HUES6 (cell line): Measurements from ENCODE around the gene DEPP1.

Experiments
- H3K27ac ChIP-seq: 2 replicates; pipeline ENCODE4 v1.7.0; 2013; ENCODE audit warnings: low read depth, mild to moderate bottlenecking, low read length, inconsistent platforms
- H3K27me3 ChIP-seq: 2 replicates; pipeline ENCODE4 v1.6.1; 2013; ENCODE audit warnings: low read length; ENCODE audit not compliant: control insufficient read depth, insufficient read depth
- H3K36me3 ChIP-seq: 2 replicates; pipeline ENCODE4 v1.6.1; 2013; ENCODE audit warnings: low read length; ENCODE audit not compliant: control insufficient read depth, insufficient read depth
- H3K4me1 ChIP-seq: 2 replicates; pipeline ENCODE4 v1.6.1; 2013; ENCODE audit warnings: low read length; ENCODE audit not compliant: control insufficient read depth, insufficient read depth
- H3K4me3 ChIP-seq: 2 replicates; pipeline ENCODE4 v1.5.1; 2013; ENCODE audit warnings: low read depth, low read length
- H3K9ac ChIP-seq: one replicate; pipeline ENCODE4 v1.6.1; 2013; ENCODE audit warnings: mild to moderate bottlenecking, low read length
- H3K9me3 ChIP-seq: 2 replicates; pipeline ENCODE4 v1.6.1; 2013; ENCODE audit warnings: low read depth, low read length; ENCODE audit not compliant: control insufficient read depth, insufficient read depth

Gene DEPP1

GRCh38 chr10:44947371-44948152, 31.0 kb downstream of the DEPP1 start:
- Histone ChIP-seq H3K4me1 (peaks cover 2% of the 10 kb centered on the region), H3K9ac (no peak overlapping the region), H3K27ac (no peak overlapping the region), H3K4me3 (no peak overlapping the region), H3K9me3 (peaks cover 14% of the 10 kb centered on the region; the same call in 1 of the 2 replicates), H3K27me3 (no peaks in the 10 kb centered on the region), H3K36me3 (no peaks in the 10 kb centered on the region)

GRCh38 chr10:44946205-44946604, 32.4 kb downstream of the DEPP1 start:
- H3K9ac ChIP-seq, result no peak overlapping the region
- H3K36me3 ChIP-seq, result no peaks in the 10 kb centered on the region
- no peaks in the 10 kb centered on the region for H3K27me3 ChIP-seq
- no peaks in the 10 kb centered on the region; the same call in 1 of the 2 replicates for H3K4me1 ChIP-seq
- H3K27ac ChIP-seq, result no peak overlapping the region
- H3K9me3 ChIP-seq, result peaks cover 14% of the 10 kb centered on the region; the same call in 1 of the 2 replicates
- H3K4me3 ChIP-seq, result no peak overlapping the region

GRCh38 chr10:44944354-44944753, 34.3 kb downstream of the DEPP1 start:
- no peak overlapping the region for H3K27ac ChIP-seq
- H3K9me3 ChIP-seq, result peaks cover 14% of the 10 kb centered on the region; the same call in 1 of the 2 replicates
- no peaks in the 10 kb centered on the region for H3K36me3 ChIP-seq
- no peak overlapping the region for H3K9ac ChIP-seq
- H3K4me3 ChIP-seq, result no peak overlapping the region
- H3K27me3 ChIP-seq, result no peaks in the 10 kb centered on the region
- no peaks in the 10 kb centered on the region for H3K4me1 ChIP-seq

GRCh38 chr10:44939691-44940401, 38.8 kb downstream of the DEPP1 start:
- Histone ChIP-seq H3K4me1 (no peaks in the 10 kb centered on the region), H3K4me3 (no peak overlapping the region), H3K9ac (no peak overlapping the region), H3K9me3 (peaks cover 8% of the 10 kb centered on the region; the same call in 1 of the 2 replicates), H3K27ac (no peak overlapping the region), H3K27me3 (no peaks in the 10 kb centered on the region), H3K36me3 (no peaks in the 10 kb centered on the region)

- Histone ChIP-seq H3K36me3 (no peaks in the 10 kb centered on the region), H3K4me3 (no peak overlapping the region), H3K9me3 (0 out of 2 replicates have a peak, but pooled peaks cover under 1% of the 10 kb centered on the region), H3K9ac (no peak overlapping the region), H3K27me3 (no peaks in the 10 kb centered on the region), H3K4me1 (no peaks in the 10 kb centered on the region), H3K27ac (no peak overlapping the region)
Measured at GRCh38 chr10:44938956-44939355, 39.7 kb downstream of the DEPP1 start.

GRCh38 chr10:44937196-44938005, 41.2 kb downstream of the DEPP1 start:
- no peak overlapping the region for H3K4me3 ChIP-seq
- H3K9me3 ChIP-seq, result no peaks in the 10 kb centered on the region
- no peaks in the 10 kb centered on the region for H3K36me3 ChIP-seq
- no peak overlapping the region for H3K27ac ChIP-seq
- peaks cover 6% of the 10 kb centered on the region for H3K4me1 ChIP-seq
- H3K9ac ChIP-seq, result no peak overlapping the region
- H3K27me3 ChIP-seq, result no peaks in the 10 kb centered on the region

GRCh38 chr10:44936314-44936975, 42.2 kb downstream of the DEPP1 start:
- Histone ChIP-seq H3K4me1 (peaks cover 6% of the 10 kb centered on the region), H3K27me3 (no peaks in the 10 kb centered on the region), H3K9ac (no peak overlapping the region), H3K9me3 (no peaks in the 10 kb centered on the region), H3K27ac (no peak overlapping the region), H3K4me3 (no peak overlapping the region), H3K36me3 (no peaks in the 10 kb centered on the region)

GRCh38 chr10:44935966-44936295, 42.7 kb downstream of the DEPP1 start:
- H3K36me3 ChIP-seq, result no peaks in the 10 kb centered on the region
- peaks cover 6% of the 10 kb centered on the region for H3K4me1 ChIP-seq
- no peaks in the 10 kb centered on the region for H3K9me3 ChIP-seq
- H3K27ac ChIP-seq, result no peak overlapping the region
- no peak overlapping the region for H3K4me3 ChIP-seq
- H3K9ac ChIP-seq, result no peak overlapping the region
- H3K27me3 ChIP-seq, result no peaks in the 10 kb centered on the region

GRCh38 chr10:44935201-44935965, 43.2 kb downstream of the DEPP1 start:
- peaks cover 6% of the 10 kb centered on the region for H3K4me1 ChIP-seq
- no peaks in the 10 kb centered on the region for H3K9me3 ChIP-seq
- no peaks in the 10 kb centered on the region for H3K27me3 ChIP-seq
- H3K4me3 ChIP-seq, result no peak overlapping the region
- no peaks in the 10 kb centered on the region for H3K36me3 ChIP-seq
- no peak overlapping the region for H3K27ac ChIP-seq
- H3K9ac ChIP-seq, result no peak overlapping the region
